IMR-90 (cell line): ENCODE measurements around the gene PAX2. TPM values are rescaled to one million over a fixed set of nuclear protein-coding genes. Genes with fewer than 3 reads are reported as not detected.

Experiments
- ATAC-seq: fragments of 200-7000 bp; cut with Tn5 transposase; 2 replicates; pipeline ENCODE4 v1.9.1; 2020; ENCODE audit warnings: low read depth, mild to moderate bottlenecking, moderate library complexity
- BruUV-seq: library from RNA; stranded (reverse); fragments of 400-500 nt; replicated peaks from 2 replicates; lab custom pipeline; 2021; lab: Mats Ljungman, UMichigan
- CTCF ChIA-PET: fragments of 300-600 bp; formaldehyde crosslinking; extraction: SDS; loops from one replicate; lab custom pipeline; 2021; ENCODE audit warnings: antibody characterized with exemption; lab: Yijun Ruan, JAX
- POLR2A ChIA-PET: fragments of 300-600 bp; sonication (Branson Sonifier 250); formaldehyde crosslinking; loops from one replicate; lab custom pipeline; 2022; ENCODE audit warnings: antibody characterized with exemption; ENCODE audit not compliant: unreplicated experiment; lab: Charles Lee
- DNase-seq: peaks from one replicate; pipeline ENCODE4 v3.0.0; 2013
- H2AFZ ChIP-seq: replicated peaks from 2 replicates; pipeline ENCODE3; 2013; ENCODE audit warnings: low read length, mild to moderate bottlenecking; ENCODE audit not compliant: poor library complexity
- H2AK5ac ChIP-seq: 2 replicates; pipeline ENCODE4 v1.6.1; 2013; ENCODE audit warnings: low read depth, low read length, inconsistent platforms
- H2AK9ac ChIP-seq: replicated peaks from 2 replicates; pipeline ENCODE3; 2013; ENCODE audit warnings: mild to moderate bottlenecking, low read depth, low read length, moderate library complexity; ENCODE audit not compliant: poor library complexity
- H2BK120ac ChIP-seq: 2 replicates; pipeline ENCODE4 v1.6.1; 2013; ENCODE audit warnings: low read depth, low read length, inconsistent platforms
- H2BK15ac ChIP-seq: 3 replicates; pipeline ENCODE4 v1.6.1; 2013; ENCODE audit warnings: low read depth, low read length, inconsistent platforms
- H2BK20ac ChIP-seq: 2 replicates; pipeline ENCODE4 v1.6.1; 2013; ENCODE audit warnings: low read depth, mild to moderate bottlenecking, inconsistent platforms, low read length, moderate library complexity
- H2BK5ac ChIP-seq: 2 replicates; pipeline ENCODE4 v1.6.1; 2013; ENCODE audit warnings: mild to moderate bottlenecking, low read depth, low read length, inconsistent platforms; ENCODE audit not compliant: poor library complexity, severe bottlenecking
- H3K14ac ChIP-seq: replicated peaks from 2 replicates; pipeline ENCODE4 v1.6.1; 2013; ENCODE audit warnings: low read depth, low read length, inconsistent platforms
- H3K18ac ChIP-seq: 2 replicates; pipeline ENCODE4 v1.6.1; 2013; ENCODE audit warnings: low read depth, low read length, control low read depth
- H3K23ac ChIP-seq: 2 replicates; pipeline ENCODE4 v1.6.1; 2013; ENCODE audit warnings: low read depth, low read length, inconsistent platforms
- H3K27ac ChIP-seq: 2 replicates; pipeline ENCODE4 v1.5.1; 2013; ENCODE audit warnings: mild to moderate bottlenecking, control low read depth, low read length; ENCODE audit not compliant: insufficient read depth
- H3K27me3 ChIP-seq: 2 replicates; pipeline ENCODE4 v1.6.1; 2013; ENCODE audit warnings: low read length; ENCODE audit not compliant: control insufficient read depth, insufficient read depth
- H3K36me3 ChIP-seq: 2 replicates; pipeline ENCODE4 v1.6.1; 2013; ENCODE audit warnings: low read length, mixed read lengths; ENCODE audit not compliant: control insufficient read depth, insufficient read depth
- H3K4ac ChIP-seq: 2 replicates; pipeline ENCODE4 v1.6.1; 2013; ENCODE audit warnings: low read depth, low read length, inconsistent platforms
- H3K4me1 ChIP-seq: 2 replicates; pipeline ENCODE4 v1.6.1; 2013; ENCODE audit warnings: low read length, mixed read lengths; ENCODE audit not compliant: control insufficient read depth, insufficient read depth
- H3K4me2 ChIP-seq: 2 replicates; pipeline ENCODE4 v1.6.1; 2013; ENCODE audit warnings: low read depth, mild to moderate bottlenecking, control low read depth, low read length, moderate library complexity
- H3K4me3 ChIP-seq: 2 replicates; pipeline ENCODE4 v1.5.1; 2013; ENCODE audit warnings: low read depth, mild to moderate bottlenecking, control low read depth, low read length, moderate library complexity; ENCODE audit not compliant: insufficient read depth
- H3K56ac ChIP-seq: 2 replicates; pipeline ENCODE4 v1.6.1; 2013; ENCODE audit warnings: low read length, inconsistent platforms; ENCODE audit not compliant: insufficient read depth; ENCODE audit errors: extremely low read depth
- H3K79me1 ChIP-seq, 2 experiments: 2 replicates each; pipeline ENCODE4 v1.6.1; 2013; ENCODE audit warnings: low read length in 2 of 2, inconsistent platforms in 1 of 2, low read depth in 1 of 2
- H3K9ac ChIP-seq: 2 replicates; pipeline ENCODE4 v1.6.1; 2013; ENCODE audit warnings: low read depth, low read length, control low read depth
- H3K9me1 ChIP-seq: 2 replicates; pipeline ENCODE4 v1.6.1; 2013; ENCODE audit warnings: low read length, inconsistent platforms; ENCODE audit not compliant: insufficient read depth
- H3K9me3 ChIP-seq: 2 replicates; pipeline ENCODE4 v1.6.1; 2013; ENCODE audit warnings: low read length; ENCODE audit not compliant: control insufficient read depth, insufficient read depth
- H4K20me1 ChIP-seq: 2 replicates; pipeline ENCODE4 v1.6.1; 2013; ENCODE audit warnings: low read length, inconsistent platforms; ENCODE audit not compliant: insufficient read depth
- H4K5ac ChIP-seq: 2 replicates; pipeline ENCODE4 v1.6.1; 2013; ENCODE audit warnings: mild to moderate bottlenecking, low read depth, low read length, control low read depth
- H4K8ac ChIP-seq, 2 experiments: 2 replicates each; pipeline ENCODE4 v1.6.1; 2013; ENCODE audit warnings: low read depth in 2 of 2, low read length in 2 of 2, control low read depth in 1 of 2, inconsistent platforms in 1 of 2
- H4K91ac ChIP-seq: 2 replicates; pipeline ENCODE4 v1.6.1; 2013; ENCODE audit warnings: low read depth, low read length, inconsistent platforms; ENCODE audit not compliant: insufficient read depth
- BHLHE40 ChIP-seq: fragments of 150-350 bp; IDR thresholded peaks from 2 replicates; pipeline ENCODE4 v1.6.1; 2016; ENCODE audit warnings: mild to moderate bottlenecking, low read depth, low read length
- CEBPB ChIP-seq: IDR thresholded peaks from 2 replicates; pipeline ENCODE4 v1.6.1; 2012; ENCODE audit warnings: low read depth, low read length, improper control_type of control experiment
- CHD1 ChIP-seq: IDR thresholded peaks from 2 replicates; pipeline ENCODE4 v1.6.1; 2012; ENCODE audit warnings: low read depth, low read length, improper control_type of control experiment
- FOS ChIP-seq: fragments of 150-350 bp; IDR thresholded peaks from 2 replicates; pipeline ENCODE4 v1.6.1; 2016; ENCODE audit warnings: low read depth, low read length
- MAFK ChIP-seq: IDR thresholded peaks from 2 replicates; pipeline ENCODE4 v1.6.1; 2012; ENCODE audit warnings: low read depth, low read length, improper control_type of control experiment
- MAZ ChIP-seq: IDR thresholded peaks from 2 replicates; pipeline ENCODE4 v1.6.1; 2012; ENCODE audit warnings: low read depth, mild to moderate bottlenecking, low read length, improper control_type of control experiment, moderate library complexity, borderline replicate concordance
- MXI1 ChIP-seq: IDR thresholded peaks from 2 replicates; pipeline ENCODE4 v1.6.1; 2012; ENCODE audit warnings: low read depth, mild to moderate bottlenecking, low read length, moderate library complexity, borderline replicate concordance
- NFE2L2 ChIP-seq: fragments of 150-350 bp; IDR thresholded peaks from 2 replicates; pipeline ENCODE4 v1.6.1; 2016; ENCODE audit warnings: low read depth, mild to moderate bottlenecking, low read length
- POLR2A ChIP-seq: IDR thresholded peaks from 2 replicates; pipeline ENCODE4 v1.6.1; 2012; ENCODE audit warnings: mild to moderate bottlenecking, low read depth, low read length
- RAD21 ChIP-seq: IDR thresholded peaks from 2 replicates; pipeline ENCODE4 v1.6.1; 2012; ENCODE audit warnings: low read length, improper control_type of control experiment
- RCOR1 ChIP-seq: IDR thresholded peaks from 2 replicates; pipeline ENCODE4 v1.6.1; 2012; ENCODE audit warnings: mild to moderate bottlenecking, low read length, improper control_type of control experiment; ENCODE audit not compliant: insufficient replicate concordance
- RFX5 ChIP-seq: IDR thresholded peaks from 2 replicates; pipeline ENCODE4 v1.8.0; 2012; ENCODE audit warnings: low read depth, mild to moderate bottlenecking, low read length, moderate library complexity
- SMC3 ChIP-seq: fragments of 150-350 bp; IDR thresholded peaks from 2 replicates; pipeline ENCODE4 v1.6.1; 2016; ENCODE audit warnings: low read depth, mild to moderate bottlenecking, antibody characterized with exemption, low read length, moderate library complexity
- WGBS, 2 experiments: methylation state at CpG; one replicate each; pipeline versions ENCODE4 v1.1.5 to v1.1.7; 2013; ENCODE audit warnings: missing lambda C conversion rate in 2 of 2; ENCODE audit not compliant: insufficient read length in 1 of 2; ENCODE audit errors: extremely low coverage in 2 of 2; 5-methylcytosine and 5-hydroxymethylcytosine counted together
- dilution Hi-C: fragments of 300-500 bp; cut with HindIII; formaldehyde crosslinking; loops from one replicate; pipeline ENCODE4 v1.14.3; 2018; ENCODE audit warnings: low sequenced_read_pairs; ENCODE audit not compliant: unreplicated experiment
- in situ Hi-C: fragments of 300-500 bp; cut with MboI; formaldehyde crosslinking; loops from 3 replicates; pipeline ENCODE4 v1.14.3; 2019; ENCODE audit warnings: low sequenced_read_pairs, inconsistent platforms, mixed read lengths
- intact Hi-C: fragments of 100-400 bp; cut with micrococcal nuclease; formaldehyde crosslinking; loops from 2 replicates; pipeline ENCODE4 v1.10.0; 2022
- polyA plus RNA-seq, 3 experiments: library from polyadenylated mRNA; depleted of rRNA; stranded (reverse); fragments of >200 nt; gene quantifications; 2 replicates each; pipeline ENCODE4 v1.2.3, GENCODE V29; 2012; ENCODE audit warnings: low replicate concordance in 1 of 3
- total RNA-seq: library from RNA; depleted of rRNA; stranded (reverse); fragments of >200 nt; gene quantifications from 2 replicates; pipeline ENCODE4 v1.2.3, GENCODE V29; 2012
- TF ChIP-seq, protein P1 (sequence below): fragments of 150-350 bp; IDR thresholded peaks from 2 replicates; pipeline ENCODE4 v1.6.1; 2016; ENCODE audit warnings: low read depth, mild to moderate bottlenecking, low read length, moderate library complexity, borderline replicate concordance
- TF ChIP-seq, protein P2 (sequence below): fragments of 150-350 bp; IDR thresholded peaks from 2 replicates; pipeline ENCODE4 v1.6.1; 2017; ENCODE audit warnings: mild to moderate bottlenecking, antibody characterized with exemption, low read length, low read depth
- TF ChIP-seq, protein P3 (sequence below): conservative IDR thresholded peaks from 2 replicates; pipeline ENCODE4 v1.5.1; 2012; ENCODE audit warnings: mild to moderate bottlenecking, low read depth, low read length, improper control_type of control experiment

Gene PAX2
- total and polyA plus RNA-seq, 2 of the 4 experiments (the other 2 are of a cell fraction), result not detected

DNA sequence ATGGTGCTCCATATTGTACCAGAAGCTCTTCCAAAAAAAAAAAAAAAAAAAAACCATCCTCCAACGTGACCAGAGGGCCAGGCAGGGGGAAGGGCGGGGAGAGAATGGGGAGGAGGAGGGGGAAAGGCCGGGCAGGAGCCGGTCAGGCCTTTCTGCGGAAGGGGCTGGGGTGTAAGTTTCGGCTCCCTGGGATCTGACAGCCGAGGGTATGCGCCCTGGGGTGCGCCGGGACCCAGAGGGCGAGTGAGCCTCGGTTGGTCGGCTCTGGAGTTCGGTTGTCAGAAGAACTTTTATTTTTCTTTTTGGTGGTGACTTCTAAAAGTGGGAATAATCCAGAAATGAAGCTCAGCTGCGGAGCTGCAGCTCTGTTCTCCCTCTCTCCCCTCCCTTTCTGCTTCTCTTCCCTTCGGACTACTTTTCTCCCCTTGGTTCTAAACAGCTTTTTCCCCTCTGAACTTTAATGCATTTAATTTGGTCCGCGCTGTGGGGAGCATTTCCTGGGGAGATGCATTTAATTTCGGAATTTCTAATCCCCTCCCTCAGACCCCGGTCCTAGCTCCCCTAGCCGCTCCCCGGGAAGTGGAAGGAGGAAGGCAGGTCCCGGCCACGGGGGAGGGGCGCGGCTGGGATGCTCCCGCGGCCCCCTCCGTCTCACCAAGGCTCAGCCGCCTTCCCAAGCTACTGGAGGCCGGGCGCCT lies 3.9 kb upstream of the PAX2 start:
- Histone ChIP-seq H2AK5ac (no peak overlapping the region), H3K14ac (no peak overlapping the region), H2BK5ac (no peak overlapping the region), H3K4ac (no peak overlapping the region), H3K4me3 (no peak overlapping the region), H3K9ac (no peak overlapping the region), H3K27ac (no peak overlapping the region), H2AK9ac (no peak overlapping the region), H3K56ac (no peak overlapping the region), H4K8ac (no peak overlapping the region), H3K23ac (no peak overlapping the region), H2BK20ac (no peak overlapping the region), H2AFZ (no peak overlapping the region), H3K4me1 (no peaks in the 10 kb centered on the region), H3K36me3 (no peaks in the 10 kb centered on the region), H2BK15ac (no peak overlapping the region), H3K4me2 (no peak overlapping the region), H3K27me3 (peaks cover 97% of the 10 kb centered on the region), H3K9me3 (peaks cover 4% of the 10 kb centered on the region; the same call in 1 of the 2 replicates), H3K79me1 (no peaks in the 10 kb centered on the region), H4K5ac (no peak overlapping the region), H3K18ac (no peak overlapping the region), H2BK120ac (no peak overlapping the region), H4K20me1 (peaks cover 5% of the 10 kb centered on the region; the same call in 1 of the 2 replicates), H4K91ac (no peak overlapping the region), H3K9me1 (no peaks in the 10 kb centered on the region)
- ChIA-PET CTCF (interaction anchor here (0.5 kb wide), 1 partner anchor 1785 kb away, joined by 5 read pairs; no protein-coding TSS in a partner anchor), POLR2A (no interaction called here)
- dilution Hi-C loops, result no loop called here
- TF ChIP-seq RAD21, result no peak
- no peak for TF ChIP-seq RCOR1
- no peak for TF ChIP-seq CHD1
- TF ChIP-seq RFX5, result no peak
- TF ChIP-seq, protein P1, sequence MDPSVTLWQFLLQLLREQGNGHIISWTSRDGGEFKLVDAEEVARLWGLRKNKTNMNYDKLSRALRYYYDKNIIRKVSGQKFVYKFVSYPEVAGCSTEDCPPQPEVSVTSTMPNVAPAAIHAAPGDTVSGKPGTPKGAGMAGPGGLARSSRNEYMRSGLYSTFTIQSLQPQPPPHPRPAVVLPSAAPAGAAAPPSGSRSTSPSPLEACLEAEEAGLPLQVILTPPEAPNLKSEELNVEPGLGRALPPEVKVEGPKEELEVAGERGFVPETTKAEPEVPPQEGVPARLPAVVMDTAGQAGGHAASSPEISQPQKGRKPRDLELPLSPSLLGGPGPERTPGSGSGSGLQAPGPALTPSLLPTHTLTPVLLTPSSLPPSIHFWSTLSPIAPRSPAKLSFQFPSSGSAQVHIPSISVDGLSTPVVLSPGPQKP, result no peak
- TF ChIP-seq, protein P2, sequence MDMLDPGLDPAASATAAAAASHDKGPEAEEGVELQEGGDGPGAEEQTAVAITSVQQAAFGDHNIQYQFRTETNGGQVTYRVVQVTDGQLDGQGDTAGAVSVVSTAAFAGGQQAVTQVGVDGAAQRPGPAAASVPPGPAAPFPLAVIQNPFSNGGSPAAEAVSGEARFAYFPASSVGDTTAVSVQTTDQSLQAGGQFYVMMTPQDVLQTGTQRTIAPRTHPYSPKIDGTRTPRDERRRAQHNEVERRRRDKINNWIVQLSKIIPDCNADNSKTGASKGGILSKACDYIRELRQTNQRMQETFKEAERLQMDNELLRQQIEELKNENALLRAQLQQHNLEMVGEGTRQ, result no peak
- TF ChIP-seq CEBPB, result no peak
- TF ChIP-seq MXI1, result no peak
- TF ChIP-seq SMC3, result no peak
- TF ChIP-seq FOS, result no peak
- TF ChIP-seq NFE2L2, result no peak
- TF ChIP-seq MAZ, result no peak
- no peak for TF ChIP-seq BHLHE40
- TF ChIP-seq, protein P3, sequence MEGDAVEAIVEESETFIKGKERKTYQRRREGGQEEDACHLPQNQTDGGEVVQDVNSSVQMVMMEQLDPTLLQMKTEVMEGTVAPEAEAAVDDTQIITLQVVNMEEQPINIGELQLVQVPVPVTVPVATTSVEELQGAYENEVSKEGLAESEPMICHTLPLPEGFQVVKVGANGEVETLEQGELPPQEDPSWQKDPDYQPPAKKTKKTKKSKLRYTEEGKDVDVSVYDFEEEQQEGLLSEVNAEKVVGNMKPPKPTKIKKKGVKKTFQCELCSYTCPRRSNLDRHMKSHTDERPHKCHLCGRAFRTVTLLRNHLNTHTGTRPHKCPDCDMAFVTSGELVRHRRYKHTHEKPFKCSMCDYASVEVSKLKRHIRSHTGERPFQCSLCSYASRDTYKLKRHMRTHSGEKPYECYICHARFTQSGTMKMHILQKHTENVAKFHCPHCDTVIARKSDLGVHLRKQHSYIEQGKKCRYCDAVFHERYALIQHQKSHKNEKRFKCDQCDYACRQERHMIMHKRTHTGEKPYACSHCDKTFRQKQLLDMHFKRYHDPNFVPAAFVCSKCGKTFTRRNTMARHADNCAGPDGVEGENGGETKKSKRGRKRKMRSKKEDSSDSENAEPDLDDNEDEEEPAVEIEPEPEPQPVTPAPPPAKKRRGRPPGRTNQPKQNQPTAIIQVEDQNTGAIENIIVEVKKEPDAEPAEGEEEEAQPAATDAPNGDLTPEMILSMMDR, result no peak
- no peak for TF ChIP-seq POLR2A
- no peak for TF ChIP-seq MAFK
- intact Hi-C loops, result loop anchor here (5.0 to 10.0 kb wide), 2 partner anchors 133 to 179 kb away; no protein-coding TSS in a partner anchor
- no peak for DNase-seq
- no TSS peak for BruUV-seq
- ATAC-seq, result no peak
- in situ Hi-C loops, result no loop called here
- WGBS, 2 experiments, result no CpG with 5 or more reads among the region's 32 CpGs
